HFF-Myc (cell line): ENCODE data around the gene IL1RAPL2.
"Not testable (repeated sequence)": the region's sequence is repeated elsewhere in the genome, so short reads cannot be mapped to it uniquely, and the experiment has no call there.

Experiments used
- DNase-seq: peaks from one replicate; pipeline ENCODE4 v3.0.0-alpha.2; 2011; ENCODE audit warnings: low read depth; ENCODE audit errors: extremely low read depth
- H3K4me3 ChIP-seq: replicated peaks from 2 replicates; pipeline ENCODE4 v1.5.1; 2011; ENCODE audit warnings: low read depth, mild to moderate bottlenecking, control low read depth, low read length
- TF ChIP-seq, protein P1 (sequence below): IDR thresholded peaks from 2 replicates; pipeline ENCODE4 v1.5.1; 2012; ENCODE audit warnings: mild to moderate bottlenecking, low read depth, low read length, control low read depth; ENCODE audit errors: missing control alignments

The IL1RAPL2 gene

DNA sequence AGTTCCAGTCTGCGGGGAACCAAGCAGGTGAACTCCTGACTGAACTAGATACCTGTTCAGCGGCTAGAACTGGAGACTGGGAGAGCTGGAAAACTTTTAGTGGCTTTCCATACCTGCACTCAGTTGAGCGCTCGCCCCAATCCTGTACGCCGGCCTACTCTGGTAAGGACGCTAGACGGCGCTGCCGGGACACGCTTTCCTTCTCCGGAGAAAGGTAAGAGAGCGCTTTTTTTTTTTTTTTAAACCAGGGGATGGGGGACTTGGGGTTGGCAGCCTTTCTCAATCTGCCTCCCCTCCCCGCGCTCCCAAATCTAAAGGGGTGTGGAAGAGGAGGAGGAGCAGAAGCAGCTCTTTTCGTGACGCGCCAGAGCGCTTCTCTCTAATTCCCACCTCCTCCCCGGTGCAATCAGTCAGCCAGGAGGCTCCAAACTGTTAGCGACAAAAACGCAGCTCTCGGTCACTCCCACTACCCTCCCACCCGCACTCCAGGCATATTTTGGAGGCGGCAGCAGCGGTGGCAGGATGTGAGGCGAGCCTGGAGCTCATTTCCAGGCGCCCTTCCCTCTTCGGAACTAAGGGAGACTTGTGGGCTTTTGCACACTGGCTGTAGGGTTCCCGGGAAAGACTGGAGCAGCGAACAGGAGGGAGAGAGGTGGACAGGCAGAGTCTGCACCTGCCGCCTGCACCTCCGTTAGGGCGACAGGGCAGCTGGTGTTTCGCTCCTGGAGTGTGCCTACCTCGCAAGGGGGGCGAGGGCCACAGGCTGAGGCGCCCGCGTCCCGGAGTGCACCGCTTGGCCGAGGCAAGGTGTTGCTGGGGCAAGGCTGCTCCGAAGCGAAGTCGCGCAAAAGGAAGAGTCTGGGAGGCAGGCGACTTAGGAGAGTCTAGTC lies at the start of gene IL1RAPL2:
TSS of gene IL1RAPL2 (plus strand) at position 409 of the 890 bp plus-strand sequence.
- DNase-seq: no peak
- TF ChIP-seq, protein P1, sequence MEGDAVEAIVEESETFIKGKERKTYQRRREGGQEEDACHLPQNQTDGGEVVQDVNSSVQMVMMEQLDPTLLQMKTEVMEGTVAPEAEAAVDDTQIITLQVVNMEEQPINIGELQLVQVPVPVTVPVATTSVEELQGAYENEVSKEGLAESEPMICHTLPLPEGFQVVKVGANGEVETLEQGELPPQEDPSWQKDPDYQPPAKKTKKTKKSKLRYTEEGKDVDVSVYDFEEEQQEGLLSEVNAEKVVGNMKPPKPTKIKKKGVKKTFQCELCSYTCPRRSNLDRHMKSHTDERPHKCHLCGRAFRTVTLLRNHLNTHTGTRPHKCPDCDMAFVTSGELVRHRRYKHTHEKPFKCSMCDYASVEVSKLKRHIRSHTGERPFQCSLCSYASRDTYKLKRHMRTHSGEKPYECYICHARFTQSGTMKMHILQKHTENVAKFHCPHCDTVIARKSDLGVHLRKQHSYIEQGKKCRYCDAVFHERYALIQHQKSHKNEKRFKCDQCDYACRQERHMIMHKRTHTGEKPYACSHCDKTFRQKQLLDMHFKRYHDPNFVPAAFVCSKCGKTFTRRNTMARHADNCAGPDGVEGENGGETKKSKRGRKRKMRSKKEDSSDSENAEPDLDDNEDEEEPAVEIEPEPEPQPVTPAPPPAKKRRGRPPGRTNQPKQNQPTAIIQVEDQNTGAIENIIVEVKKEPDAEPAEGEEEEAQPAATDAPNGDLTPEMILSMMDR: peak; percentile 59
- H3K4me3 ChIP-seq: no peak within 1 kb of the TSS

DNA sequence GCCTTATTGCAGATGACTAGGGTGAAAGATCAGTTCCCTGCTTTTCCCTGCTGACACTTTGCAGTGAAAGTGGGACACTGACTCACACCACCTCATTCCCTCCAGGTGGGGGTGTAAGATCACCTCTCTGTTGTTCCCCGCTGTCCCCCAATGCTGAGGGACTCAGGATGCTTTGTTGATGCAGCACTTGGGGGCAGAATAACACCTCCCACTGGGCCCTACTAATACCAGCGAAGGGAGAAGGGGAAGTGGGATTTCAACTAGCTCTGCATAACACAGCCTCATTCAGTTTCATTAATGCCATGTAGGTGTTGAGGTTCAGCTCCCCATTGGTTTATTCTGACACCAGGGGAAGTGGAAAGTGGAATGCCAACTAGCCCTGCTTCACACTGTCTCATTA lies 43.6 kb upstream of the IL1RAPL2 start:
- H3K4me3 ChIP-seq: no peak overlapping the region
- DNase-seq: no peak
- TF ChIP-seq, protein P1: no peak

DNA sequence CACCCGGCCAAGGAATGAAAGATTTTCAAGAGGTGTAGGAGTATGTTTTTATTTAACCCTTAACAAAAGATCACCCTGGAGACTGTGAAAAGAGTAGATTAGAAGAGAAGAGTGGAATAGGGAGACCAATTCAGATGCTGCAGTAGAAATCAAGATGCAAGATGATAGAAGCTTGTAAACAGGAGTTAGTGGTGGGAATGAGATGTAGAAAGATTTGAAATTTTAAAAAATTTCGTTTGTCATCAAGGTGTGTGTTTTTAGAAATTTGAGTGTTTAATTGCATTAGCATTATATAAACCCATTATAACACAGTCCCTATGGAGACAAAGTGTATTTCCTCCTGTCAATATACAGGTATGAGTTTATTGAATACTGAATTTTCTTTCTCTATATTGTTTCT lies 42.1 kb upstream of the IL1RAPL2 start:
- TF ChIP-seq, protein P1: no peak
- DNase-seq: no peak
- no peak overlapping the region for H3K4me3 ChIP-seq

DNA sequence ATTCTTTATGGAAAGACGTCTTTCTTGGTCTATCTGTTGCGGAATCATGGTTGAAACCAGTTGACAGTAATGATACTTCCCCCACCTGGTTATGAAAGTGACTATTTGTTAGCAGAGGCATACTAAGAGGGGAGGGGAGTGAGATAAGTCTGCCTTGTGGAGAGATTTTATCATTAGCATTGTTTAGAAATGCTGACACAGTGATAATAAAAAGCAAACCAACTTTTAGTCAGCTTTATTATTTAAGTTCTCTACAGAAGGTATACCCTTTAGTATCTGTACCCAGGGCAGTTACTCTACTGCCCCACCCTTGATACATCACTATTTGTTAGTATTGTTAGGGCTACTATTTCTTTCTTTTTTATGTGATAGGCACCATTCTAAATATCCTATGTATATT lies 26.9 kb upstream of the IL1RAPL2 start:
- TF ChIP-seq, protein P1: no peak
- H3K4me3 ChIP-seq: no peak overlapping the region
- no peak for DNase-seq

DNA sequence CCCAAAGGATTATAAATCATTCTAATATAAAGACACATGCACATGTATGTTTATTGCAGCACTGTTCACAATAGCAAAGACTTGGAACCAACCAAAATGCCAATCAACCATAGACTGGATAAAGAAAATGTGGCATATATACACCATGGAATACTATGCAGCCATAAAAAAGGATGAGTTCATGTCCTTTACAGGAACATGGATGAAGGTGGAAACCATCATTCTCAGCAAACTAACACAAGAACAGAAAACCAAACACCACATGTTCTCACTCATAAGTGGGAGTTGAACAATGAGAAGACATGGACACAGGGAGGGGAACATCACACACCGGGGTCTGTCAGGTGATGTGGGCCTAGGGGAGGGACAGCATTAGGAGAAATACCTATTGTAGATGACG lies 23.6 kb upstream of the IL1RAPL2 start:
- H3K4me3 ChIP-seq, DNase-seq: not testable (repeated sequence)

DNA sequence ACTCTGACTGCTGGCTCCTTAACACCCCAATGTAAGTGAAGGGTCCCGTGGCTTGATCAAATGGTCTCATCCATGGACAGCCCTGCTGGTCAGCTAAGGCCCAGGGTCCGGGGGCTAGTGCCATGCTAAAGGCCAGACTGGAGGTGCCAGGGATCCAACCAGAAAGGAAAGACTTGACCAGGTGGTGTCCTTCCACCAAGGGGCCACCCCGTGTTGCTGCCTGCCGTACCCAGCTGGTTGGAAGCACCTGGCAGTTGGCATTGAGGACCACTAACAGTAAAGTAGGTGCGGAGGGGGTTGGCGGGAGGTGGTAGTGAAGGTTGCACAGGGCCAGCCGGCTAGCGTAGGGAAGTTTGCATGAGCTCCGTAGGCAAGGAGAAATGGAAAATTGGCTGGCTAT lies 1.7 kb upstream of the IL1RAPL2 start:
- TF ChIP-seq, protein P1: no peak
- DNase-seq: no peak
- no peak overlapping the region for H3K4me3 ChIP-seq

DNA sequence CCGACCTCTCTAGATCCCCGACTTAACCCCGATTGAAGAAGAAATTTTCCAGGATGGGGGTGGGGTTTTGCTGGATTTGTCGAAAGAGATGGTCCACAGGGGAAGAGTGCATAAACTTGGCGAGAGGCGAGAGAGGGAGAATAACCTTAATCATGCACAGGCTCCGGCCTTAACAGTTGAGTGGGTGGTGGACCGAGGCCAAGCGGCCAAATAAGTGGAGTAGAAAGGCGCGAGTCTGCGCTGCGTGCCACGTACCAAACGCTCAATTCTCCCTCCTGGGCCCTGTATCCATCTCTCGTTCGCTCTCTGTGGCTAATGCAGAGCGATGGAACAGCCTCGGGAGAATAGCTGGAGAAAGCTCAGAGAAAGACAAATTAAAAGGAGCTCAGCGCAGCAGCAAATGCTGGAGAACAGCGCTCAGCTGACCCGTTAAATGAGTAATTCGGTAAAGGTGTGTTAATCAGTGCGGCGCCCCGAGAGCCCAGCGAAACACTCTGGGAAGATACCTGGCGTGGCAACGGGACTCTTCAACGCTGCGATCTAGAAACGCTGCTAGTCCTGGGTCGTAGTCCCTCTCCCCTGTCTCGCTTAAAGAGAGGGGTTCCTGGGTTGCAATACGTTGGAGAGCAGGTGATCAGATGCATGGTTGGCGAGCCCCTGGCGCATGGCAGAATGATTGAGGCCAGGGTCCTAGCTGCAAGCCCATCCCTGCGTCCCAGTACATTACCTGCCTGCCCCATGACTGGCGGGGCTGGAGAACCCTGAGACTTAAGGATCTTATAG lies 887 bp upstream of the IL1RAPL2 start:
- DNase-seq: no peak
- no peak overlapping the region for H3K4me3 ChIP-seq
- TF ChIP-seq, protein P1: no peak
